ENCODE results near the gene POU6F2. TPM values are rescaled to one million over a fixed set of nuclear protein-coding genes. Genes with fewer than 3 reads are reported as not detected.

The POU6F2 gene
- total RNA-seq, 1 donor from 2014 or later = 0.44 TPM

DNA sequence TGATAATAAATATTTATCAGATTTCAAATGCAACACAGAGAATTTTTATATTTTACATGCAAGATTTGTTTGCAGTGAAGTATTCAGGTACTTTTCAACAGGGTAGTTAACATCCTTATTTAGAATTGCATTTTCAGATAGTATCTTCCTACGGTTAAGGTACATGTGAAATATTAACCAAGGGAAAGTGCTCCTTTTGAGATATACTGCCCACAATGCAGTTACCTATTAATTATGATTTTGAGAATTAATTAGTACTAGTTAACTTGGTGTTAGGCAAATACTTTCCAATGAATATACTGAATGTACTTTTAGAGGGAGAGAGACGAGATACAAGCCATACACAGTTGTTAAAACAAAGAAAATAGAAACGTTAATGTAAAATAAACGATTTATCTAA lies 382.3 kb downstream of the POU6F2 start:
- Histone ChIP-seq H3K4me1 (no peaks in the 10 kb centered on the region), H3K36me3 (no peaks in the 10 kb centered on the region), H3K4me3 (no peak overlapping the region), H3K27me3 (ENCODE audit: low read depth) (peaks cover 8% of the 10 kb centered on the region), H3K27ac (replicated peaks) (no peak overlapping the region), H3K9me3 (replicated peaks) (no peaks in the 10 kb centered on the region)
- intact Hi-C loops (cut with micrococcal nuclease) = no loop called here
- DNase-seq = no peak
- TF ChIP-seq, protein P1, sequence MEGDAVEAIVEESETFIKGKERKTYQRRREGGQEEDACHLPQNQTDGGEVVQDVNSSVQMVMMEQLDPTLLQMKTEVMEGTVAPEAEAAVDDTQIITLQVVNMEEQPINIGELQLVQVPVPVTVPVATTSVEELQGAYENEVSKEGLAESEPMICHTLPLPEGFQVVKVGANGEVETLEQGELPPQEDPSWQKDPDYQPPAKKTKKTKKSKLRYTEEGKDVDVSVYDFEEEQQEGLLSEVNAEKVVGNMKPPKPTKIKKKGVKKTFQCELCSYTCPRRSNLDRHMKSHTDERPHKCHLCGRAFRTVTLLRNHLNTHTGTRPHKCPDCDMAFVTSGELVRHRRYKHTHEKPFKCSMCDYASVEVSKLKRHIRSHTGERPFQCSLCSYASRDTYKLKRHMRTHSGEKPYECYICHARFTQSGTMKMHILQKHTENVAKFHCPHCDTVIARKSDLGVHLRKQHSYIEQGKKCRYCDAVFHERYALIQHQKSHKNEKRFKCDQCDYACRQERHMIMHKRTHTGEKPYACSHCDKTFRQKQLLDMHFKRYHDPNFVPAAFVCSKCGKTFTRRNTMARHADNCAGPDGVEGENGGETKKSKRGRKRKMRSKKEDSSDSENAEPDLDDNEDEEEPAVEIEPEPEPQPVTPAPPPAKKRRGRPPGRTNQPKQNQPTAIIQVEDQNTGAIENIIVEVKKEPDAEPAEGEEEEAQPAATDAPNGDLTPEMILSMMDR (IDR thresholded peaks at IDR 0.05; ENCODE audit: borderline replicate concordance) = no peak

DNA sequence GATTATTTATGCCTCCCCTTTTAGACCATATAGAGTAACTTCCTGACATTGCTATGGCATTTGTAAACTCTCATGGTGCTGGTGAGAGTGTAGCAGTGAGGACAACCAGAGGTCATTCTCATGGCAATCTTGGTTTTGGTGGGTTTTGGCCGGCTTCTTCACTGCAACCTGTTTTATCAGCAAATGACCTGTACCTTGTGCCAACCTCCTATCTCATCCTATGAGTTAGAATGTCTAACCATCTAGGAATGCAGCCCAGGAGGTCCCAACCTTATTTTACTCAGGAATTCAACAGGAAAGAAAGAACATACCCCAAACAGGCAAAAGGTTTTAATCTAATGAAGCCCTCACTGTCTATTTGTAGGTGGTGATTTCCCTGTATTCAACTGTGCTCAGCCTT lies 383.1 kb downstream of the POU6F2 start:
- TF ChIP-seq, protein P1 (IDR thresholded peaks at IDR 0.05; ENCODE audit: borderline replicate concordance) = no peak
- Histone ChIP-seq H3K4me3 (no peak overlapping the region), H3K27ac (replicated peaks) (no peak overlapping the region), H3K36me3 (no peaks in the 10 kb centered on the region), H3K27me3 (ENCODE audit: low read depth) (peaks cover 14% of the 10 kb centered on the region), H3K4me1 (no peaks in the 10 kb centered on the region), H3K9me3 (replicated peaks) (no peaks in the 10 kb centered on the region)
- no peak for DNase-seq
- intact Hi-C loops (cut with micrococcal nuclease) = no loop called here

DNA sequence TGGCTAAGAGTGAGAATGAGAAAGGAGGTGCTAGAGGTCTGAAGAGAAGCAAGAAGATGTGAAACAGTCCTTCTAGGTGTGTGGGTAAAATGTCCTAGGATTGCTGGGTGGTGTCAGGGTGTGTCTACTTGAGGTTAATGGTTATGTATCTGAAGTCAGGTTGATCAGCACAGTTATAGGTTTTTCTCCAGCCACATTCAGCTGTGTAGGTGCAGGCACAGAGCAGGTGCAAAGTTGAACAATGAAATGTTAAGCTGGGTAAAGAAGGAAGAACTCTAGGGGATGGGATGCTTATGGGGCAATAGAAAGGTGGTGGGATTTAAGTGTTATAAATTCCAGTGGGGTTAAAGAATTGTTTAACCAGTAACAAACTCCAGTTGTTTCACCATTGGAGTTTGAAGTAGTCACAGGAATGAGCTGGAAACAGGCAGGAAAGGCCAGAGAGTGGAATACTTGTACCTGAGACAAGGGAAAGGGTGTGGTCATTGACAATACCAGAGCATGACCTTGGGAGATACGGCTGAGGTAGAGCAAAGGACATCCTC lies 388.1 kb downstream of the POU6F2 start:
- Histone ChIP-seq H3K27me3 (ENCODE audit: low read depth) (peaks cover 19% of the 10 kb centered on the region), H3K4me1 (no peaks in the 10 kb centered on the region), H3K27ac (replicated peaks) (no peak overlapping the region), H3K9me3 (replicated peaks) (no peaks in the 10 kb centered on the region), H3K4me3 (no peak overlapping the region), H3K36me3 (no peaks in the 10 kb centered on the region)
- intact Hi-C loops (cut with micrococcal nuclease) = no loop called here
- TF ChIP-seq, protein P1 (IDR thresholded peaks at IDR 0.05; ENCODE audit: borderline replicate concordance) = no peak
- no peak for DNase-seq

DNA sequence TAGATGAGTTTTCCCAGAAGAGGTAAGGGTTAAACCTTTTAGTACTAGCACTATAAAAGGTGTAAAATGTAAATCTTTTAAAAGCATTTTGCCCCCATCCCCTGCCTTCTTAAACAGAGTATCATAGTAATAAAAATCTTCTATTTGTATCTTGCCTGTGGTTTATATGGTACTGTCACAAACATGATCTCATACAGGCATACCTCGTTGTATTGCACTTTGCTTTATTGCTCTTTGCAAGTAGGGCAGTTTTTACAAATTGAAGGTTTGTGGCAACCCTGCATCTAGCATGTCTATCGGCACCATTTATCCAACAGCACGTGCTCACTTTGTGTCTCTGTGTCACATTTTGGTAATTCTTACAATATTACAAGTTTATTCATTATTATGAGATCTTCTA lies 389.7 kb downstream of the POU6F2 start:
- peaks cover 26% of the 10 kb centered on the region for H3K27me3 ChIP-seq (ENCODE audit: low read depth)
- DNase-seq = no peak
- no peak overlapping the region for H3K27ac ChIP-seq (replicated peaks)
- TF ChIP-seq, protein P1 (IDR thresholded peaks at IDR 0.05; ENCODE audit: borderline replicate concordance) = no peak
- H3K4me3 ChIP-seq = no peak overlapping the region
- no peaks in the 10 kb centered on the region for H3K9me3 ChIP-seq (replicated peaks)
- intact Hi-C loops (cut with micrococcal nuclease) = no loop called here
- H3K36me3 ChIP-seq = no peaks in the 10 kb centered on the region
- H3K4me1 ChIP-seq = no peaks in the 10 kb centered on the region

DNA sequence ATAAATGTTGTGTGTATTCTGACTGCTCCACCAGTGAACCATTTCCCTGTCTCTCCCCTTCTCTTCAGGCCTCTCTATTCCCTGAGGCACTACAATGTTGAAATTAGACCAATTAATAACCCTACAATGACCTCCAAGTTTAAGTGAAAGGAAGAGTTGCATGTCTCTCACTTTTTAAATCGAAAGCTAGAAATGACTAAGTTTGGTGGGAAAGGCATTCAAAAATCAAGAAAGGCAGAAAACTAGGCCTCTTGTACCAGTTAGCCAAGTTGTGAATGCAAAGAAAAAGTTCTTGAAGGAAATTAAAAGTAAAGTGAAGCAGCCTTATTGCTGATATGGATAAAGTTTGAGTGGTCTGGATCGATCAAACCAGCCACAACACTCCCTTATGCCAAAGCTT lies 390.2 kb downstream of the POU6F2 start:
- H3K36me3 ChIP-seq = no peaks in the 10 kb centered on the region
- H3K27me3 ChIP-seq (ENCODE audit: low read depth) = peaks cover 24% of the 10 kb centered on the region
- intact Hi-C loops (cut with micrococcal nuclease) = no loop called here
- no peaks in the 10 kb centered on the region for H3K9me3 ChIP-seq (replicated peaks)
- no peak for DNase-seq
- no peak overlapping the region for H3K4me3 ChIP-seq
- TF ChIP-seq, protein P1 (IDR thresholded peaks at IDR 0.05; ENCODE audit: borderline replicate concordance) = no peak
- H3K27ac ChIP-seq (replicated peaks) = no peak overlapping the region
- H3K4me1 ChIP-seq = no peaks in the 10 kb centered on the region
